ENCODE results near the gene CTBS. TPM values are rescaled to one million over a fixed set of nuclear protein-coding genes. Genes with fewer than 3 reads are reported as not detected.

Gene CTBS
- total RNA-seq, 2 donors from 2014 or later = 12.3 to 19.6 TPM

GRCh38 chr1:84619383-84620102 is 45.3 kb upstream of the CTBS start:
- peak overlapping the region; percentile 63 for H3K27ac ChIP-seq (ENCODE audit: low read depth, low read length)
- 84 to 88% methylated on average over 5 to 9 of the region's 9 CpGs for WGBS, 2 experiments (ENCODE audit: insufficient coverage in 1 of 2, insufficient read length in 1 of 2)
- no peak overlapping the region for H3K4me3 Mint-ChIP-seq
- no peaks in the 10 kb centered on the region for H3K4me1 ChIP-seq (ENCODE audit: control insufficient read depth, insufficient read depth, low read length)
- no peaks in the 10 kb centered on the region for H3K27me3 ChIP-seq (ENCODE audit: control insufficient read depth, insufficient read depth, low read length, poor library complexity, severe bottlenecking)
- H3K27ac Mint-ChIP-seq = peak overlapping the region; percentile 15
- H3K4me1 Mint-ChIP-seq = peaks cover 8% of the 10 kb centered on the region
- H3K9ac ChIP-seq (ENCODE audit: extremely low read depth, low read length, poor library complexity, severe bottlenecking) = no peak overlapping the region
- no peak for TF ChIP-seq CTCF (conservative IDR thresholded peaks at IDR 0.05)
- H3K36me3 ChIP-seq (ENCODE audit: control insufficient read depth, insufficient read depth, low read length) = no peaks in the 10 kb centered on the region
- H3K9me3 Mint-ChIP-seq = peaks cover 11% of the 10 kb centered on the region
- peaks cover 6% of the 10 kb centered on the region for H3K36me3 Mint-ChIP-seq (ENCODE audit: low read depth)
- peaks cover 5% of the 10 kb centered on the region for H3K27me3 Mint-ChIP-seq (ENCODE audit: insufficient read depth)
- no peak for DNase-seq
- H3K4me3 ChIP-seq (ENCODE audit: low read length) = no peak overlapping the region
- H3K9me3 ChIP-seq (ENCODE audit: control insufficient read depth, low read length) = peaks cover 9% of the 10 kb centered on the region

DNA sequence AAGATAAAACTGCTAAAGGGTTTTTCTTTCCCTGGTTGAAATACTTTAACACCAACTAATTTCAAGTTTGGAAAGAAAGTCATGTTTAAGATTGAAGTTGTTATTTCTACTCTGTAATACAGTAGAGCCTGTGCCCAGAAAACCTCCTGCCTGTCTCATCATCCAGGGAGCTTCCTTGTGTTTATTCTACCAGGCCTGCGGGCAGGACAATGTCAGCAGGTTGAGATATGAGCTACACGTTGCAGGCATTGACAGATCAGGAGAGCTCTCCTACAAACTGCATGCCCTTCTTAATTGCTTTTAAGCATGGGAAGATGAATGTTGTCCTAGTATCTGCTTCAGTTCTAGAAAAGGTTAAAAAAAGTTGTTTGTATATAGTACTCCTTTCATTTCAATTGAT is 43.1 kb upstream of the CTBS start:
- Histone ChIP-seq H3K27ac (ENCODE audit: low read depth, low read length) (no peak overlapping the region), H3K27me3 (ENCODE audit: control insufficient read depth, insufficient read depth, low read length, poor library complexity, severe bottlenecking) (no peaks in the 10 kb centered on the region), H3K4me3 (ENCODE audit: low read length) (no peak overlapping the region), H3K9ac (ENCODE audit: extremely low read depth, low read length, poor library complexity, severe bottlenecking) (no peak overlapping the region), H3K9me3 (ENCODE audit: control insufficient read depth, low read length) (peaks cover 31% of the 10 kb centered on the region), H3K4me1 (ENCODE audit: control insufficient read depth, insufficient read depth, low read length) (no peaks in the 10 kb centered on the region), H3K36me3 (ENCODE audit: control insufficient read depth, insufficient read depth, low read length) (no peaks in the 10 kb centered on the region)
- TF ChIP-seq CTCF (conservative IDR thresholded peaks at IDR 0.05) = no peak
- H3K27me3 Mint-ChIP-seq (ENCODE audit: insufficient read depth) = peaks cover 5% of the 10 kb centered on the region
- peaks cover 16% of the 10 kb centered on the region for H3K36me3 Mint-ChIP-seq (ENCODE audit: low read depth)
- H3K27ac Mint-ChIP-seq = no peak overlapping the region
- H3K4me3 Mint-ChIP-seq = no peak overlapping the region
- no peak for DNase-seq
- 57 to 84% methylated on average over 1 to 2 of the region's 2 CpGs for WGBS, 2 experiments (ENCODE audit: insufficient coverage in 1 of 2, insufficient read length in 1 of 2)
- peaks cover 8% of the 10 kb centered on the region for H3K4me1 Mint-ChIP-seq
- peaks cover 33% of the 10 kb centered on the region for H3K9me3 Mint-ChIP-seq

- DNase-seq = no peak
- Histone ChIP-seq H3K27me3 (ENCODE audit: control insufficient read depth, insufficient read depth, low read length, poor library complexity, severe bottlenecking) (no peaks in the 10 kb centered on the region), H3K4me3 (ENCODE audit: low read length) (no peak overlapping the region), H3K4me1 (ENCODE audit: control insufficient read depth, insufficient read depth, low read length) (no peaks in the 10 kb centered on the region), H3K9me3 (ENCODE audit: control insufficient read depth, low read length) (peaks cover 45% of the 10 kb centered on the region), H3K27ac (ENCODE audit: low read depth, low read length) (no peak overlapping the region), H3K36me3 (ENCODE audit: control insufficient read depth, insufficient read depth, low read length) (no peaks in the 10 kb centered on the region), H3K9ac (ENCODE audit: extremely low read depth, low read length, poor library complexity, severe bottlenecking) (no peak overlapping the region)
- 67 to 100% methylated on average over 1 of the region's 1 CpG for whole genome bisulfite sequencing, 2 experiments (ENCODE audit: insufficient coverage in 1 of 2, insufficient read length in 1 of 2)
- no peak for TF ChIP-seq CTCF (conservative IDR thresholded peaks at IDR 0.05)
- H3K4me3 Mint-ChIP-seq = no peak overlapping the region
- H3K27me3 Mint-ChIP-seq (ENCODE audit: insufficient read depth) = peaks cover 5% of the 10 kb centered on the region
- H3K9me3 Mint-ChIP-seq = peaks cover 47% of the 10 kb centered on the region
- H3K4me1 Mint-ChIP-seq = peaks cover 8% of the 10 kb centered on the region
- H3K27ac Mint-ChIP-seq = no peak overlapping the region
- peaks cover 16% of the 10 kb centered on the region for H3K36me3 Mint-ChIP-seq (ENCODE audit: low read depth)
Measured at GRCh38 chr1:84615790-84616189, 41.5 kb upstream of the CTBS start.

All from endodermal cell (in vitro differentiated cells).